ENCODE data around the gene CCDC12.

GRCh38 chr3:46921871-46922271, 54.7 kb downstream of the CCDC12 start:
- TF ChIP-seq CREB1 (IDR thresholded peaks at IDR 0.05; ENCODE audit: low read depth) (no peak), REST (IDR thresholded peaks at IDR 0.05; ENCODE audit: low read depth) (no peak), MAX (IDR thresholded peaks at IDR 0.05) (no peak), FOXM1 (IDR thresholded peaks at IDR 0.05; ENCODE audit: borderline replicate concordance, low read depth) (no peak), YY1 (IDR thresholded peaks at IDR 0.05; ENCODE audit: low read depth) (no peak), CEBPB (IDR thresholded peaks at IDR 0.05) (no peak), TEAD4 (IDR thresholded peaks at IDR 0.05) (no peak), EP300 (IDR thresholded peaks at IDR 0.05; ENCODE audit: borderline replicate concordance) (no peak)
